ENCODE data around the gene GAS6. TPM values are rescaled to one million over a fixed set of nuclear protein-coding genes. Genes with fewer than 3 reads are reported as not detected.
"Not testable (repeated sequence)": the region's sequence is repeated elsewhere in the genome, so short reads cannot be mapped to it uniquely, and the experiment has no call there.

GAS6 gene
- total RNA-seq, 2 experiments from 2014 or later: 0.53 to 0.65 TPM

GRCh38 chr13:113798200-113798811 is 65.6 kb downstream of the GAS6 start:
- H3K9me3 Mint-ChIP-seq (ENCODE audit: insufficient read depth): no peaks in the 10 kb centered on the region
- POLR2A ChIA-PET: no interaction called here
- ATAC-seq: no peak

DNA sequence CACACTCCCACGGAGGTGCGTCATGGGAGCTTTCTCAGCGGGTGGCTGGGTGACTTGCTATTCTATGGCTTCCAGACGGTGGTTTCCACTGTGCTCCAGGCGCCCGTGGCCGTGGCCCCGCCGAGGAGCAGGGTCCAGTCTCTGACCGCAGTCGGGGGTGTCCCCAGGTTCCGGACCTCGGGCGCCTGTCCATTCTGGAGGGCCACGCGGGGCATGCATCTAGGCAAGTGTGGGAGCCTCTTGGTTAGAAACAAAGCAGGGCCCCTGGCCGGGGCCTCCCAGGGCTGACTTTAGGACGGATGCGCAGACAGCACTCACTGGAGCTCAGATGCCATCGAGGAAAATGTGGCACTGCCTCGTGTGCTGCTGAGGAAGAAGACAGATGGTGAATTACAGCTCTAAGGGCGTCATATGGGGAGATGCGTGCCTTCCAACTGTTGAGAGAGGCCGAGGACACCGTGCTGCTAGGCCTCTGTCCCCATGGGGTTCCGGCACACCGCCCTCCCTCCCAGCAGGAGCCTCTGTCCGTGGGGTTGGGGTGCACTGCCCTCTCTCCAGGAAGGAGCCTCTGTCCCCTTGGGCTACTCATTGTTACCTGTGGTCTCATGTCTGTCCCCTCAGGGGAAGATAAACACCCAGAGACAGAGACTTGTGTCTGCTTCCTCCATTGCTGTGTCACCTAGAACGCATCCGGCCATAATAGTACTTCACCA is 66.8 kb downstream of the GAS6 start:
- H3K9me3 Mint-ChIP-seq (ENCODE audit: insufficient read depth): no peaks in the 10 kb centered on the region
- DNase-seq (no peak), ATAC-seq (no peak)
- H3K36me3 Mint-ChIP-seq (ENCODE audit: low read depth): no peaks in the 10 kb centered on the region
- H3K4me1 Mint-ChIP-seq (ENCODE audit: low read depth): no peaks in the 10 kb centered on the region
- H3K4me3 Mint-ChIP-seq: no peak overlapping the region
- ChIA-PET CTCF (no interaction called here), POLR2A (no interaction called here)
- no peaks in the 10 kb centered on the region for H3K27me3 Mint-ChIP-seq (ENCODE audit: low read depth)
- no peak overlapping the region for H3K27ac Mint-ChIP-seq

More at GRCh38 chr13:113798200-113798811, 65.6 kb downstream of the GAS6 start:
- H3K27me3 Mint-ChIP-seq (ENCODE audit: low read depth): no peaks in the 10 kb centered on the region
- H3K4me3 Mint-ChIP-seq: no peak overlapping the region
- DNase-seq: no peak
- no peak overlapping the region for H3K27ac Mint-ChIP-seq
- CTCF ChIA-PET: no interaction called here
- no peaks in the 10 kb centered on the region for H3K36me3 Mint-ChIP-seq (ENCODE audit: low read depth)
- H3K4me1 Mint-ChIP-seq (ENCODE audit: low read depth): no peaks in the 10 kb centered on the region

DNA sequence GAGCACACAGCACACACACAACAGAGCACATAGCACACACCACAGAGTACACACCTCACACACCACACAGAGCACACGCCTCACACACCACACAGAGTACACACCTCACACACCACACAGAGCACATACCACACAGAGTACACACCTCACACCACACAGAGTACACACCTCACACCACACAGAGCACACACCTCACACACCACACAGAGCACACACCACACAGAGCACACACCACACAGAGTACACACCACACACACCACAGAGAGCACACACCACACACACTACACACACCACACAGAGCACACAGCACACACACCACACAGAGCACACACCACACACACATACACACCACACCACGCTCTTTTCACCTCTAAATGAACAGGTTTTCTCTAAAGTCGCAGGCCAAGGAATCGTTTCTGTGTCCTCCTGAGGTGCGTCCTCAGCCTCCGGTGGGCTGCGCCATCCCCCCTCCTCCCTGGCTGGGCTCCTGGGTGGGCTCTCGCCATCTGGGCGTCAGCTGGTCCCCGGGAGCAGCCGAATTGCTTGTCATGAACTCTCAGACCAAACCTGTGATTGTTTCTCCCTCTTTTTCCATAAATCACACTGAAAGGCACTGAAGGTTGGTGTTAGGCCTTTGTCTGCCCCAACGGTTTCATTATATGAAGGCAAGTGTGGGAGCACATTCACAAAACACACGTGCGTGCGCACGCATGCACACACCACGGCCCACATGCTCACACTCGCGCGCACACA is 67.5 kb downstream of the GAS6 start:
- H3K4me1 Mint-ChIP-seq (ENCODE audit: low read depth): no peaks in the 10 kb centered on the region
- H3K27me3 Mint-ChIP-seq (ENCODE audit: low read depth): no peaks in the 10 kb centered on the region
- no peaks in the 10 kb centered on the region for H3K9me3 Mint-ChIP-seq (ENCODE audit: insufficient read depth)

DNA sequence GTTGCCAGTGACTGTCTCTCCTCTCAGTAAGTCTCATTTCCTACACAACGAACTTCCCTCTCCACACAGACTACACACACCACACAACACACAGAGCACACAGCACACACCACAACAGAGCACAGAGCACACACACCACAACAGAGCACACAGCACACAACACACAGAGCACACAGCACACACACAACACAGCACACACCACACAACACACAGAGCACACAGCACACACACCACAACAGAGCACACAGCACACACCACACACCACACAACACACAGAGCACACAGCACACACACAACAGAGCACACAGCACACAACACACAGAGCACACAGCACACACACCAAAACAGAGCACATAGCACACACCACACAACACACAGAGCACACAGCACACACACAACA is 68.5 kb downstream of the GAS6 start:
- ATAC-seq; CTCF ChIA-PET; H3K4me1 Mint-ChIP-seq (ENCODE audit: low read depth); H3K4me3 Mint-ChIP-seq; POLR2A ChIA-PET; H3K9me3 Mint-ChIP-seq (ENCODE audit: insufficient read depth); H3K27ac Mint-ChIP-seq; DNase-seq; H3K27me3 Mint-ChIP-seq (ENCODE audit: low read depth); H3K36me3 Mint-ChIP-seq (ENCODE audit: low read depth): not testable (repeated sequence)

More for the DNA sequence above, 67.5 kb downstream of the GAS6 start:
- no peak overlapping the region for H3K4me3 Mint-ChIP-seq
- no peak overlapping the region for H3K27ac Mint-ChIP-seq
- ChIA-PET CTCF (no interaction called here), POLR2A (no interaction called here)
- H3K36me3 Mint-ChIP-seq (ENCODE audit: low read depth): no peaks in the 10 kb centered on the region
- DNase-seq (no peak), ATAC-seq (no peak)

DNA sequence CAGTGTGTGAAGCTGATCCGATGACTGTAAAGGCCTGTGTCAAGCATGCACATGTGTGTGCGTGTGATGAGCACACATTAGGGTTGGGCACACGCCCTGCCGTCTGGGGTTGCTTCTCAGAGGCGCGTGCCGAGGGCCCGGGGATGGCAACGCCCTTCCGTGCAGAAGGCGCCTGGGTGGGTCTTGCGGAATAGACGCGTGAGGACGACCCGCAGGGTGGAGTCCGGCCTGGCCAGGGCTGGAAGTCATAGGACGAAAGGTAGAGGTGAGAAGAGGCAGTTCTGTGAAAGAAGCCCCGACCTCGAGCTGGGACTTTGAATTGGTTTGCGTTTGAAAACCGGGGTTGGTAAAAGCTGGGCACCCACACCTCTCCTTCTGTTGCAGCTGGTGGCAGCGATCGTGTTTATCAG is 69.1 kb downstream of the GAS6 start:
- no peak overlapping the region for H3K4me3 Mint-ChIP-seq
- no peaks in the 10 kb centered on the region for H3K9me3 Mint-ChIP-seq (ENCODE audit: insufficient read depth)
- ChIA-PET CTCF (no interaction called here), POLR2A (no interaction called here)
- H3K27ac Mint-ChIP-seq: no peak overlapping the region
- H3K27me3 Mint-ChIP-seq (ENCODE audit: low read depth): no peaks in the 10 kb centered on the region
- H3K36me3 Mint-ChIP-seq (ENCODE audit: low read depth): no peaks in the 10 kb centered on the region
- no peaks in the 10 kb centered on the region for H3K4me1 Mint-ChIP-seq (ENCODE audit: low read depth)
- ATAC-seq (no peak), DNase-seq (no peak)

- CTCF ChIA-PET: no interaction called here
- POLR2A ChIA-PET: no interaction called here
- DNase-seq (no peak), ATAC-seq (no peak)
- Mint-ChIP-seq H3K27me3 (ENCODE audit: low read depth) (no peaks in the 10 kb centered on the region), H3K27ac (no peak overlapping the region), H3K36me3 (ENCODE audit: low read depth) (no peaks in the 10 kb centered on the region), H3K4me3 (no peak overlapping the region), H3K9me3 (ENCODE audit: insufficient read depth) (no peaks in the 10 kb centered on the region), H3K4me1 (ENCODE audit: low read depth) (no peaks in the 10 kb centered on the region)
Observed at GRCh38 chr13:113794086-113794485, 69.8 kb downstream of the GAS6 start.

- DNase-seq: no peak
- ATAC-seq: no peak
- Mint-ChIP-seq H3K27ac (no peak overlapping the region), H3K9me3 (ENCODE audit: insufficient read depth) (no peaks in the 10 kb centered on the region), H3K27me3 (ENCODE audit: low read depth) (no peaks in the 10 kb centered on the region), H3K4me1 (ENCODE audit: low read depth) (no peaks in the 10 kb centered on the region), H3K4me3 (no peak overlapping the region), H3K36me3 (ENCODE audit: low read depth) (no peaks in the 10 kb centered on the region)
- POLR2A ChIA-PET: no interaction called here
- CTCF ChIA-PET: no interaction called here
Observed at GRCh38 chr13:113793718-113794085, 70.2 kb downstream of the GAS6 start.

GRCh38 chr13:113792886-113793717 is 70.8 kb downstream of the GAS6 start:
- H3K9me3 Mint-ChIP-seq (ENCODE audit: insufficient read depth): no peaks in the 10 kb centered on the region
- H3K4me1 Mint-ChIP-seq (ENCODE audit: low read depth): no peaks in the 10 kb centered on the region
- POLR2A ChIA-PET: no interaction called here
- ATAC-seq (no peak), DNase-seq (no peak)
- no peaks in the 10 kb centered on the region for H3K36me3 Mint-ChIP-seq (ENCODE audit: low read depth)
- H3K4me3 Mint-ChIP-seq: no peak overlapping the region
- no peak overlapping the region for H3K27ac Mint-ChIP-seq
- no peaks in the 10 kb centered on the region for H3K27me3 Mint-ChIP-seq (ENCODE audit: low read depth)
- CTCF ChIA-PET: no interaction called here

DNA sequence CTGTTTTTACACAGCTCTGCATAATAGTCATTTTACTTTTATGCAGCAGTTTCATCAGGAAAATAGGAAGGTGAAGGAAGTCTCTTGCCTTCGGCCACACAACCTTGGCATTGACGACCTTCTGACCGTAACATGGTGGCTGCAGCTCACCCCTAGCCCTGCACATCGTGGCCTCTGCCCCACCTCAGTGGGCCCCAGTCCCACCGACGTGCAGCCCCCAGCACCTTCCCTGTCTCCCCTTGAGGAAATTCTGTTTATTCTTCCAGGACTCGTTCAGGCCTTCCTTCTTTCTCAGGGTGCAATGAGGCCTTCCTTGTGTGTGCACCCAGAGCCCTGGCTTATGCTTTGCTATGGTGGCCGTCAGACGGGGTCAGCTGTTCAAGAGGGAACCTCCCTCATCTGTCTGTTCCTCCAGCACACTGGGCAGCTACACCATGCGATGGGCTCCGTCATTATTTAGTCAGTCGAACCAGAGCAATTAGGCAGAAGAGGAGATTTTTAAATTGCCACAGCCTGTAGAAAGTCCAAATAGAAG is 71.6 kb downstream of the GAS6 start:
- ChIA-PET POLR2A (no interaction called here), CTCF (no interaction called here)
- Mint-ChIP-seq H3K4me1 (ENCODE audit: low read depth) (no peaks in the 10 kb centered on the region), H3K4me3 (no peak overlapping the region), H3K9me3 (ENCODE audit: insufficient read depth) (no peaks in the 10 kb centered on the region), H3K27me3 (ENCODE audit: low read depth) (no peaks in the 10 kb centered on the region), H3K36me3 (ENCODE audit: low read depth) (no peaks in the 10 kb centered on the region), H3K27ac (no peak overlapping the region)
- ATAC-seq (no peak), DNase-seq (no peak)

GRCh38 chr13:113791761-113792160 is 72.1 kb downstream of the GAS6 start:
- POLR2A ChIA-PET: no interaction called here
- CTCF ChIA-PET: no interaction called here
- Mint-ChIP-seq H3K4me3 (no peak overlapping the region), H3K4me1 (ENCODE audit: low read depth) (no peaks in the 10 kb centered on the region), H3K9me3 (ENCODE audit: insufficient read depth) (no peaks in the 10 kb centered on the region), H3K36me3 (ENCODE audit: low read depth) (no peaks in the 10 kb centered on the region), H3K27ac (no peak overlapping the region), H3K27me3 (ENCODE audit: low read depth) (no peaks in the 10 kb centered on the region)
- ATAC-seq: no peak
- DNase-seq: no peak

- no peak for ATAC-seq
- POLR2A ChIA-PET: no interaction called here
Observed at GRCh38 chr13:113791226-113791625, 72.7 kb downstream of the GAS6 start.

GRCh38 chr13:113789931-113790330 is 73.9 kb downstream of the GAS6 start:
- H3K4me1 Mint-ChIP-seq (ENCODE audit: low read depth); H3K4me3 Mint-ChIP-seq; ATAC-seq; DNase-seq; POLR2A ChIA-PET; H3K27me3 Mint-ChIP-seq (ENCODE audit: low read depth); CTCF ChIA-PET; H3K9me3 Mint-ChIP-seq (ENCODE audit: insufficient read depth); H3K27ac Mint-ChIP-seq; H3K36me3 Mint-ChIP-seq (ENCODE audit: low read depth): not testable (repeated sequence)

More at GRCh38 chr13:113791226-113791625, 72.7 kb downstream of the GAS6 start:
- Mint-ChIP-seq H3K27me3 (ENCODE audit: low read depth) (no peaks in the 10 kb centered on the region), H3K27ac (no peak overlapping the region), H3K4me1 (ENCODE audit: low read depth) (no peaks in the 10 kb centered on the region), H3K4me3 (no peak overlapping the region), H3K36me3 (ENCODE audit: low read depth) (no peaks in the 10 kb centered on the region), H3K9me3 (ENCODE audit: insufficient read depth) (no peaks in the 10 kb centered on the region)
- CTCF ChIA-PET: no interaction called here
- no peak for DNase-seq

Measured in activated CD8-positive, alpha-beta T cell treated with anti-CD3 and anti-CD28 coated beads, Interleukin-2, amount 10 ng/mL, durations not matched to agents 7 days and 5 days (primary cell).